AG09309 (cell line): ENCODE data around the gene RIMKLB.

ENCODE experiments used
- DNase-seq: peaks from one replicate; pipeline ENCODE4 v3.0.0-alpha.2; 2010; ENCODE audit warnings: low read depth
- H3K4me3 ChIP-seq: 2 replicates; pipeline ENCODE4 v1.5.1; 2011; ENCODE audit warnings: mild to moderate bottlenecking, low read depth, low read length, moderate library complexity; ENCODE audit not compliant: control insufficient read depth
- TF ChIP-seq, protein P1 (sequence below): IDR thresholded peaks from 2 replicates; pipeline ENCODE4 v1.5.1; 2011; ENCODE audit warnings: mild to moderate bottlenecking, low read depth, low read length, inconsistent platforms; ENCODE audit not compliant: insufficient read depth, control insufficient read depth; ENCODE audit errors: missing control alignments

RIMKLB gene

GRCh38 chr12:8675591-8676036, 22.2 kb upstream of the RIMKLB start:
- no peak for DNase-seq
- TF ChIP-seq, protein P1, sequence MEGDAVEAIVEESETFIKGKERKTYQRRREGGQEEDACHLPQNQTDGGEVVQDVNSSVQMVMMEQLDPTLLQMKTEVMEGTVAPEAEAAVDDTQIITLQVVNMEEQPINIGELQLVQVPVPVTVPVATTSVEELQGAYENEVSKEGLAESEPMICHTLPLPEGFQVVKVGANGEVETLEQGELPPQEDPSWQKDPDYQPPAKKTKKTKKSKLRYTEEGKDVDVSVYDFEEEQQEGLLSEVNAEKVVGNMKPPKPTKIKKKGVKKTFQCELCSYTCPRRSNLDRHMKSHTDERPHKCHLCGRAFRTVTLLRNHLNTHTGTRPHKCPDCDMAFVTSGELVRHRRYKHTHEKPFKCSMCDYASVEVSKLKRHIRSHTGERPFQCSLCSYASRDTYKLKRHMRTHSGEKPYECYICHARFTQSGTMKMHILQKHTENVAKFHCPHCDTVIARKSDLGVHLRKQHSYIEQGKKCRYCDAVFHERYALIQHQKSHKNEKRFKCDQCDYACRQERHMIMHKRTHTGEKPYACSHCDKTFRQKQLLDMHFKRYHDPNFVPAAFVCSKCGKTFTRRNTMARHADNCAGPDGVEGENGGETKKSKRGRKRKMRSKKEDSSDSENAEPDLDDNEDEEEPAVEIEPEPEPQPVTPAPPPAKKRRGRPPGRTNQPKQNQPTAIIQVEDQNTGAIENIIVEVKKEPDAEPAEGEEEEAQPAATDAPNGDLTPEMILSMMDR: no peak
- no peak overlapping the region for H3K4me3 ChIP-seq

DNA sequence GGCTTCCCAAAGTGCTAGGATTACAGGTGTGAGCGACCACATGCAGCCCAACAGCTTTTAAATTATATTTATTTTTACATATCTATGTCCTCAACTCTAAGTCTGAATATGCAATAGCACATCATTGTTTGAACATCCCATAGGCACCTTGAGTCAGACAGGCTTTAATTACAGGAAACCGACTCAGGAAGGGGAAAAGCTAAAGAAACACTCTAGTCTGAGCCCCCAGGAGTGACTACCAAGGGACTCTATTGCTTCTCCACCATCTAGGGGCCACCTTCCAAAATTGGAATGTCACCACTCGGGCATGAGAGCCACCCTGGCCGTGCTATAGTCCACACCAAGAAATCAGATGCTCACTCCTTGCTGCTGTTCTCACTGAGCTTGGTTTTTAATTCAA, 21.1 kb upstream of the RIMKLB start:
- no peak overlapping the region for H3K4me3 ChIP-seq
- DNase-seq: no peak
- TF ChIP-seq, protein P1: no peak

- DNase-seq: no peak
- TF ChIP-seq, protein P1: no peak
- H3K4me3 ChIP-seq: no peak overlapping the region
These were observed 20.4 kb upstream of the RIMKLB start for GRCh38 chr12:8677362-8677761.

DNA sequence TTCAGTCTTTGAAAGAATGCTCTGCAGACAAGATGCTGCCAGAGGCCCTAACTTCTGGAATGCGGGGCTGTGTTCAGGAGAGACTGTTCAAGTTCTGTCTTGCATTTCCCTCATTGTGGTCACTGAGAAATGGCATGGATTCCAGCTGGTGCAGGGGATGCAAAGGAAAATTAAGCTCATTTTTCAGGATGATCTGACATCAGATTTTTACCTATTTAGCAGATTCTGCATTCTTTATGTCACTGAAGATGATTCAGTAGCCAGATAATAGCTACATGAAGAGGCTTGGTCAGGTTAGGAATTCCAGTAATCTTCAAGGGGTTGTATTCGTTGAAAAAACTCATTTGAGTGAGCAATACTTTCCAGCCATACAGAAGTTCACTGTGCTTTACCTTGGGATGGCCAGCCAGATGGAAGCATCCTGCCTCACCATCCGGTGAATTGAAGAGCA, 19.1 kb upstream of the RIMKLB start:
- TF ChIP-seq, protein P1: no peak

DNA sequence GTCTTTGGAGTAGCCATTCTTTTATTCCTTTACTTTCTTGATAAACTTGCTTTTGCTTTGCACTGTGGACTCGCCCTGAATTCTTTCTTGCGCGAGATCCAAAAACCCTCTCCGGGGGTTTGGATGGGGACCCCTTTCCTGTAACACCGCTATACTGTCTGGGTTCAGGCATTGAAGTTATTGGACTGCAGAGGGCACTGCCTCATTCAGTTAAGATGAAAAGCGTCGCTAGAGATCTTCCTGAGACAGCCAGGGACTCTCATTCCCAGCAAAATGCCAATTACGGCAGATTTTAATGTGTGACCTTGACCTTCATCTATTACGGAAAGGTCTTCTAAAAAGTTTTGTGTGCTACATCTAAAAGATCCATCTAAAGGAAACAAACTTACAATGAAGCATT, 17.3 kb upstream of the RIMKLB start:
- H3K4me3 ChIP-seq: no peak overlapping the region
- DNase-seq: no peak
- TF ChIP-seq, protein P1: no peak

More for the DNA sequence above, 19.1 kb upstream of the RIMKLB start:
- H3K4me3 ChIP-seq: no peak overlapping the region
- DNase-seq: no peak

DNA sequence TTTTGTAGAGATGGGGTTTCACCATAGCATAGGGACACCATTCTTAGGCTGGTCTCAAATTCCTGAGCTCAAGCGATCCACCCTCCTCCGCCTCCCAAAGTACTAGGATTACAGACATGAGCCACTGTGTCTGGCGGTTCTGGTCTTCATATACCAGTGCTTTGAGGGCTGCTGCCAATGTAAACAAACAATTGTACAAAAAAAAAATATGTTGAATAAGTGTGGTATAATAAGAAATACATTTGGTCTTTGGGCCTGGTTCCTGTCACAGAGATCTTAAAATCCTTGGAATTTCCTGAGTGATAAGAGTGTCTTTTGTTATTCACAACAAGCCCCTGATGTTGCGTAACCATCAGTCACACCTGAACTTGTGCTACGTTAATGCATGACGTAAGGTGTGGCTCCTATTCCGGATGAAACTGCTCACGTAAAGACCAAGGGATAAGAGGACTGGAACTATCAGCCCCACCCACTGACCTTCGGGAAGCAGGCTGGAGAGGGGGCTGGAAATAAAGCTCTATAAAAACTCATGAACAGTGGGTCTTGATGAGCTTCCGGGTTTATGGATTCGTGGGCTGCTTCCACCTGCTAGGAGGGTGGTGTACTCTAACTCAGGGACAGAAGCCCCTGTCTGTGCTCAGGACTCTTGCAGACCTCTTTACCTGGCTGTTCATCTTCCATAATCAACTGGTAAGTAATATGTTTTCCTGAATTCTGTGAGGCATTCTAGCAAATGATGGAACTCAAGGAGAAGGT, 16.5 kb upstream of the RIMKLB start:
- TF ChIP-seq, protein P1: no peak
- no peak overlapping the region for H3K4me3 ChIP-seq
- DNase-seq: no peak
